SJCRH30 (cell line): ENCODE data around the gene SAP30BP. TPM values are rescaled to one million over a fixed set of nuclear protein-coding genes. Genes with fewer than 3 reads are reported as not detected.

ENCODE experiments used
- DNase-seq, 2 experiments: peaks; one replicate each; pipeline ENCODE4 v3.0.0-alpha.2; 2015 to 2020
- H3K27ac ChIP-seq: fragments of 250-450 bp; sonication (Bioruptor Pico); 2 replicates; pipeline ENCODE4 v1.5.1; 2020; ENCODE audit warnings: mild to moderate bottlenecking, moderate library complexity
- H3K27me3 ChIP-seq: fragments of 250-450 bp; sonication (Bioruptor Pico); 2 replicates; pipeline ENCODE4 v1.5.1; 2020; ENCODE audit warnings: mild to moderate bottlenecking, moderate library complexity
- H3K36me3 ChIP-seq: fragments of 250-450 bp; sonication (Bioruptor Pico); 2 replicates; pipeline ENCODE4 v1.5.1; 2020; ENCODE audit warnings: mild to moderate bottlenecking, moderate library complexity
- H3K4me1 ChIP-seq: fragments of 250-450 bp; sonication (Bioruptor Pico); 2 replicates; pipeline ENCODE4 v1.5.1; 2020; ENCODE audit warnings: mild to moderate bottlenecking, moderate library complexity
- H3K4me3 ChIP-seq: fragments of 250-450 bp; sonication (Bioruptor Pico); 2 replicates; pipeline ENCODE4 v1.5.1; 2020; ENCODE audit warnings: mild to moderate bottlenecking, moderate library complexity
- H3K9me3 ChIP-seq: fragments of 250-450 bp; sonication (Bioruptor Pico); replicated peaks from 2 replicates; pipeline ENCODE4 v1.5.1; 2020; ENCODE audit warnings: mild to moderate bottlenecking, moderate library complexity
- total RNA-seq: library from RNA; depleted of rRNA; stranded (reverse); fragments of >200 nt; shearing (Covaris generic); gene quantifications from 2 replicates; pipeline ENCODE4 v1.2.3, GENCODE V29; 2014

The SAP30BP gene
- total RNA-seq, 1 experiment from 2014 or later: 74.0 TPM

DNA sequence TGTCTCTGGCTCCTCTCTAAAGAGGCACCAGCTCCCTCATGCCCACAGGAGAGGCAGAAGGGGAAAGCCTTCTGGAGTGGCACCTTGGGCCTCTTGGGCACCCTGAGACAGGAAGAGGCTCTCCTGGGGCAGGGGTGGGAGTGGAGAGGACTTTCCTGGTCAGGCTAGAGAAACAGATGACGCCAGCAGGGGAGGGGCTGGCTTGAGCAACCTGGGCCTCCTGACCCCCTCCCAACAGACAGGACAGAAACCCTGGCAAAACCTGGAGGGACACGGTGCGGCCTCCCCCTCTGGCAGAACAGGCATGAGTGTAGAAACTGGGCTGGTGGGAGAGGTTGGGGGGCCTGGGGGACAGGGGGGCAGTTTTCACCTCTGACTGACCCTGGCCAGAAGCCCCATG, 27.8 kb upstream of the SAP30BP start:
- Histone ChIP-seq H3K27me3 (no peaks in the 10 kb centered on the region), H3K4me1 (peaks cover 2% of the 10 kb centered on the region), H3K9me3 (no peaks in the 10 kb centered on the region), H3K4me3 (no peak overlapping the region), H3K27ac (no peak overlapping the region), H3K36me3 (no peaks in the 10 kb centered on the region)
- no peak for DNase-seq

GRCh38 chr17:75639771-75640555, 27.2 kb upstream of the SAP30BP start:
- DNase-seq: no peak
- no peaks in the 10 kb centered on the region; the same call in 1 of the 2 replicates for H3K4me1 ChIP-seq

GRCh38 chr17:75640556-75641119, 26.5 kb upstream of the SAP30BP start:
- Histone ChIP-seq H3K4me1 (no peaks in the 10 kb centered on the region), H3K27me3 (no peaks in the 10 kb centered on the region), H3K9me3 (no peaks in the 10 kb centered on the region), H3K27ac (no peak overlapping the region), H3K4me3 (no peak overlapping the region), H3K36me3 (no peaks in the 10 kb centered on the region)
- no peak for DNase-seq

More at GRCh38 chr17:75639771-75640555, 27.2 kb upstream of the SAP30BP start:
- Histone ChIP-seq H3K27ac (no peak overlapping the region), H3K4me3 (no peak overlapping the region), H3K9me3 (no peaks in the 10 kb centered on the region), H3K36me3 (no peaks in the 10 kb centered on the region), H3K27me3 (no peaks in the 10 kb centered on the region)

DNA sequence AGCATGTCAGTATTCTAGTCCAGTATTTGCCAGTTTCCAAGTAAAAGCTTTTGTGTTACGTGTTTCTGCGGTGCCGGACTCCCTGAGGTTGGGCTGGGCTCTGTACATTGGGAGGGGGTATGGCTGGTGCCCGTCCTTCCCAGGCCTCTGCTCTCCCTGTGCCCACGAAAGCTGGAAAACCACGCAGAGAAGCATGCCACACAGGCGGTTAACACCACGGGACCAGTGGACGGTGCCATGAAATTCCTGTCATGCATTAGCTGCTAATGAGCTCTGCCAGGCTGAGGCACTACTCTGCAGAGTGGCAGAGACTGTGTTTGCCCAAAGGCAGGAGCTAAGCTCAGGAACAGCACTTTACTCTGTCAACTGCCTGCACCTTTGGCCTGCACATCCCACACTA, 25.8 kb upstream of the SAP30BP start:
- Histone ChIP-seq H3K27me3 (no peaks in the 10 kb centered on the region), H3K36me3 (no peaks in the 10 kb centered on the region), H3K4me3 (no peak overlapping the region), H3K9me3 (no peaks in the 10 kb centered on the region), H3K27ac (no peak overlapping the region), H3K4me1 (no peaks in the 10 kb centered on the region)
- no peak for DNase-seq

DNA sequence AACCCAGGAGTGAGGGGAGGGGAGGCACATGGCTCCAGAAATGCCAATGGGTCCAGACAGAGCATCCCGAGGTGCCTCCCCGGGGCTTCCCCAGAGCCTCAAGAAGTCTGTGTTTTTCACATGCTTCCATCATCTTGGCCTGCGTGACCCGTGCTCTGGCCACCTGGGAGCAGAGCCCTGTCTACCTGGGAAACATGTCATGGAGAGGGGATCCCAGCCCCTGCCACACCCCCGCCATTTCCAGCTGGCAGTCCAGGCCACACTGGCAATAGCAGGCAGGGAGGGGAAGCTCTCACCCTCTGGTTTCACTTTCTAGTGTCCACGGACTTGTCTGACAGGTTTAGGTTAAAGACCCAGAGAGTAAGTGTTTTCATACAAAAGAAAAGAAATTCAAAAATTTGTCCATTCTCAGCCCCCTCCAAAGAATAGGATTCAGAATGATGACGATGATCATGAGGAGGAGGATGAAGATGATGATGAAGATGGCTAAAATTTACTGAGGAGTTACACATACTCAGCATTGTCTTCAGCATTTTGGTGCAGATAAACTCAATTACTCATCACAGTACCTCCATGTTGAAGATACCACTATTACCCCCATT, 24.9 kb upstream of the SAP30BP start:
- DNase-seq: no peak
- no peaks in the 10 kb centered on the region for H3K36me3 ChIP-seq
- no peak overlapping the region for H3K4me3 ChIP-seq

DNA sequence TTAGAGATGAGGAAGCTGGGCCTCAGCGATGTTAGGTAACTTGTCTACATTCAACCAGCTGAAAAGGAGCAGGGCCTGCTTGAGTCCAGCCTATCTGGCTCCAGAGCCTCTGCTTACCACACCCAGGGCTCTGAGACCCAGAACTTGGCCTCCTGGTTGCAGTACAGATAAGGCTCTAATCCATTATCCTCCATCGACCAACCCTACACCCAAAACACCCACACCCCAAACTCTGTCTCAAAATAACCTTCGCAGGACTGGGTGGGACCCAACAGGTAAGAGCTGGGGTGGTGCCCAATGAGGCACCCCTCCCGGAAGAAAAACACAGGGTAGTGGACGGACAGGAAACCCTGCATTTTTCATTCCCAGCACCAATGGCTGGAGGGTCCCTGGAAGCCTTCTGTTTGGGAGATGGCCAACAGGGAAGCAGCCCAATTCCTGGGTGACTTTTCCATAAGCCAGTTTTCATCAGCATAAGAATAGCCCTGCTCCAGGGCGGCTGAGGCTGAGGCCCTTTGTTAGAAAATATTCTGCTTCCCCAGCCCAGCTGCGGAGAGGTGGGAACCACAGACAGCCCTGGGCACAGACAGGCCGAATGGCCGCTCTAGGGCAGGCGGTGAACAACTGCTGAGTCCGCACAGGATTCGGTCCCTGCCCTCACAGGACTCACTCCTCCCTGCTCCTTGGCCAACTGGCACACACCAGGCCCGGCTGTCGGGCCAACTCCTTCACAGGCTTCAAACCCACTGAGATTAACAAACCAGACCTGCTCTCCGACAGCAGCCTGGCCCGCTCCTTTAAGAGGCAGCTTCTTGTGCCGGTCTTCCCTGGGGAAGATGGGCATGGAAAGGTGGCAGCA, 24.1 kb upstream of the SAP30BP start:
- Histone ChIP-seq H3K4me1 (no peaks in the 10 kb centered on the region), H3K27me3 (no peaks in the 10 kb centered on the region), H3K9me3 (no peaks in the 10 kb centered on the region), H3K4me3 (no peak overlapping the region), H3K36me3 (peaks cover under 1% of the 10 kb centered on the region; the same call in 1 of the 2 replicates), H3K27ac (no peak overlapping the region)
- DNase-seq: no peak

More for the DNA sequence above, 24.9 kb upstream of the SAP30BP start:
- Histone ChIP-seq H3K27ac (no peak overlapping the region), H3K9me3 (no peaks in the 10 kb centered on the region), H3K4me1 (no peaks in the 10 kb centered on the region), H3K27me3 (no peaks in the 10 kb centered on the region)

DNA sequence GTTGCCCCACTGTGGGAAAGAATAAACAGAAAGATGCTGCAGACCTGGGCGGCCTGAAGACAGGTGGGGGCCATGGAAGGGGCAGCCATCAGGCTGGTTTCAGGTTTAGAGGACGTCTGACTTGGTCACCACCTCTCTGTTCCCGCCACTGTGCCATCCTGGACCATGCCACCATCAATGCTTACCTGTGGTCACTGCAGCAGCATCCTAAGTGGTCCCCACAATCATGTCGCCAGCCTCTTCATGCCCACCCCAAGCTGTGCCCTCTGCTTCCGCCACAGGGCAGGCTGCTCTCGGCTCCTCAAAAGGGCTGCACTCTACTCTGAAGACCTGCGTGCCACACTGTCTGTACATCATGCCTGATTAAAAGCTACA, 23.5 kb upstream of the SAP30BP start:
- no peak overlapping the region for H3K27ac ChIP-seq
- H3K27me3 ChIP-seq: no peaks in the 10 kb centered on the region
- peaks cover 2% of the 10 kb centered on the region; the same call in 1 of the 2 replicates for H3K36me3 ChIP-seq
- no peaks in the 10 kb centered on the region for H3K4me1 ChIP-seq
- no peak overlapping the region for H3K4me3 ChIP-seq
- no peak for DNase-seq
- no peaks in the 10 kb centered on the region for H3K9me3 ChIP-seq

GRCh38 chr17:75645501-75645888, 21.6 kb upstream of the SAP30BP start:
- no peak for DNase-seq
- no peaks in the 10 kb centered on the region for H3K9me3 ChIP-seq
- H3K36me3 ChIP-seq: peaks cover 6% of the 10 kb centered on the region
- H3K27me3 ChIP-seq: no peaks in the 10 kb centered on the region
- no peak overlapping the region for H3K27ac ChIP-seq
- H3K4me1 ChIP-seq: no peaks in the 10 kb centered on the region
- H3K4me3 ChIP-seq: no peak overlapping the region

DNA sequence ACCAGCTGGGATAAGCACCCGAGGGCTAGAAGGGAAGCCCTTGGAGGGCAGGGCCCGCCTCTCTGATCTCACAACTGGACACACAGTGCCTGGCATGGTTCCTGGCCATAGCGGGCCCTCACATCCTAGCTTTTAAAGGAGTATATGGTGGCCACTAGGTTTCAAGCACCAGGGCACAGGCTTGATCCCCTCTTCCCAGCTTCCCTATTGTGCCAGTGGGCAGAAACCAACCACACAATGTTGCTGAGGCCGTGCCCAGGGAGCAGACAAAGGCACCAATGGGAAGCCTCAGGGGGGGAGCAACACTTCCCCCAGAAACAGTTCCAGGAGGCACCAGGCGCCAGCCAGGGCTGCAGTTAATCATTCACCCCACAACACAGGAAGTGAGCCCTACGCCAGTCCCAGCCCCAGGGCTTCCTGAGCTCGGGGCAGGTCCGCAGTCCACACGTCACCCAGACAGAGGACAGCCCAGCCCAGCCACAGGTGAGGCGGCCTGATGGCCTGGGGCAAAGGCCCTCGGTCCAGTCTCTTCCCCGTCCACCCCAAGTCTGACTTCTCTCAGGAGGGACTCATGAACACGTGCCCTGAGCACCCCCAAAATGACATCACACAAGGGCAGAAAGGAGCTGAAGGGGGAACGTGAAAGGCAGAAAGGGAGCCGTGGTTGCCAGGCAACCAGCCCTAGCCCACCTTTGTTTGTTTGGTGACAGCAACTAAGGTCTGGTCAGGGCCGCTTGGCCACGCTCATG, 21.1 kb upstream of the SAP30BP start:
- no peaks in the 10 kb centered on the region for H3K4me1 ChIP-seq
- H3K4me3 ChIP-seq: no peak overlapping the region
- H3K27ac ChIP-seq: no peak overlapping the region
- no peaks in the 10 kb centered on the region for H3K27me3 ChIP-seq
- H3K36me3 ChIP-seq: peaks cover 10% of the 10 kb centered on the region
- DNase-seq: no peak
- H3K9me3 ChIP-seq: no peaks in the 10 kb centered on the region

DNA sequence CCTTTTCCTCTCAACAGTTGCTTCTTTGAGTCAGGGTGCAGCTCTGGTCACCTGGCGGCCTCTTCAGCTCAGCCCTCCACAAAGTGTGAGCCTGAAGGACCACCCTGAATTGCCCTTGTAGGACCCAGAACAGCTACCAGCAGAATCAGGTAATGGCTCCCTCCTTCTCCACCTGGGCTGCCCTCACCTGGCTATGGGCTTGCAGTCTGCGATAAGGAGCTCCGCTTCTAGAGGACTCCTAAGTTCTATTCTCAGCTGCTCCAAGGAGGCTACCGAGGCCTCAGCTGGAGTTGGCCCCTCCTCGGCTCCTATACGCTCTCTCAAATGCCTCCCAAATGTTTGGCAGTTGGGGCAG, 20.5 kb upstream of the SAP30BP start:
- Histone ChIP-seq H3K4me1 (no peaks in the 10 kb centered on the region), H3K36me3 (peaks cover 12% of the 10 kb centered on the region)
- DNase-seq: no peak

GRCh38 chr17:75647061-75647460, 20.1 kb upstream of the SAP30BP start:
- DNase-seq: no peak
- Histone ChIP-seq H3K36me3 (peaks cover 12% of the 10 kb centered on the region), H3K4me3 (no peak overlapping the region)

More for the DNA sequence above, 20.5 kb upstream of the SAP30BP start:
- Histone ChIP-seq H3K9me3 (no peaks in the 10 kb centered on the region), H3K27me3 (no peaks in the 10 kb centered on the region), H3K27ac (no peak overlapping the region), H3K4me3 (no peak overlapping the region)

DNA sequence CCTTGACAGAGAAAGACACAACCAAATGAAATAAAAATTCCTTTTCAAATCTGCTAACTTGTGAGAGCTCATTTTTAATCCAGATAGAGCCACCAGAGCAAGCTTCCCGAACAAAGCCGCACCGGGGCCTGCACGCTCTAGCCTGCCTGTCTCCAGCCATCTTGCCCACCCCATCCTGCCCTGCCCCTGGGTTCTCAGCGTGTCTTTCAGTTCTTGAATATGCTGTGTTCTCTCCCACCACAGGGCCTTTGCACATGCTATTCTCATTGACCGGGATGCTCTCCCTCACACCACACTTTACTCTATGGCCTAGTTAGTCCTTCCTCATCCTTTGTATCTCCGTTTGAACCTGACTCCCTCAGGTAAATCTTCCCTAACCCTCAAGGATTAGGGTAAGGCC, 19.2 kb upstream of the SAP30BP start:
- peaks cover 12% of the 10 kb centered on the region for H3K36me3 ChIP-seq
- no peaks in the 10 kb centered on the region for H3K4me1 ChIP-seq
- H3K27me3 ChIP-seq: no peaks in the 10 kb centered on the region
- no peak for DNase-seq
- no peaks in the 10 kb centered on the region for H3K9me3 ChIP-seq
- no peak overlapping the region for H3K4me3 ChIP-seq
- no peak overlapping the region for H3K27ac ChIP-seq

More at GRCh38 chr17:75647061-75647460, 20.1 kb upstream of the SAP30BP start:
- Histone ChIP-seq H3K9me3 (no peaks in the 10 kb centered on the region), H3K27me3 (no peaks in the 10 kb centered on the region), H3K27ac (no peak overlapping the region), H3K4me1 (no peaks in the 10 kb centered on the region)

GRCh38 chr17:75649687-75650086, 17.5 kb upstream of the SAP30BP start:
- no peak for DNase-seq
- no peaks in the 10 kb centered on the region for H3K27me3 ChIP-seq
- no peak overlapping the region for H3K27ac ChIP-seq
- H3K4me1 ChIP-seq: no peaks in the 10 kb centered on the region
- H3K4me3 ChIP-seq: no peak overlapping the region
- no peaks in the 10 kb centered on the region for H3K9me3 ChIP-seq
- H3K36me3 ChIP-seq: peaks cover 12% of the 10 kb centered on the region

DNA sequence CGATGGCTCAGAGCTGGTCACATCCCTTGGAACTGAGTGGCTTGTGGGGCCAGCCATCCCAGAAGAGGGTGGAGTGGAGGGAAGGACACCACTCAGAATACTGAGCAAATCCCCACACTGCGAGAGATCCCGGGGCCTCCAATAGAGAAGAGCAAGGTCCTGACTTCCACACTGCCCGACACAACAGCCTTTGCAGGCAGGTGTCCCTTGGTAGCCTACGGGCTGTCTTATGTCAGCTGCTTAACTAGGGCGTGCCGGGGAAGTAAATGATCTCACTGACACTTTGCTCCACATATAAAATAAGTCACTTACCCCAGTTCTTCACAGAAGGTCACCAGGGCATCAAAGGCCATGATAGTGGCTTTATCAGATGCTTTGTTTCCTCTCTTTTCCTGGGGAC, 16.3 kb upstream of the SAP30BP start:
- Histone ChIP-seq H3K4me3 (no peak overlapping the region), H3K27ac (no peak overlapping the region), H3K27me3 (no peaks in the 10 kb centered on the region), H3K4me1 (no peaks in the 10 kb centered on the region), H3K36me3 (peaks cover 12% of the 10 kb centered on the region), H3K9me3 (no peaks in the 10 kb centered on the region)
- DNase-seq: no peak
